GM21528 (cell line): ENCODE data around the gene GABRR2.
"Not testable (repeated sequence)": the region's sequence is repeated elsewhere in the genome, so short reads cannot be mapped to it uniquely, and the experiment has no call there.

ENCODE experiments used
- ATAC-seq: cut with Tn5 transposase; IDR thresholded peaks from one replicate; pipeline ENCODE4 v1.9.1; 2021; ENCODE audit warnings: mild to moderate bottlenecking, moderate library complexity; ENCODE audit not compliant: unreplicated experiment, low FRiP score

Gene GABRR2

GRCh38 chr6:89264296-89264695 is 50.8 kb downstream of the GABRR2 start:
- no peak for ATAC-seq

- ATAC-seq, result no peak
Observed at GRCh38 chr6:89260832-89261231, 54.3 kb downstream of the GABRR2 start.

GRCh38 chr6:89260310-89260709 is 54.8 kb downstream of the GABRR2 start:
- ATAC-seq, result no peak

- no peak for ATAC-seq
Observed at GRCh38 chr6:89258912-89259311, 56.2 kb downstream of the GABRR2 start.

- ATAC-seq, result no peak
Observed at GRCh38 chr6:89257781-89258180, 57.3 kb downstream of the GABRR2 start.

GRCh38 chr6:89257346-89257745 is 57.8 kb downstream of the GABRR2 start:
- ATAC-seq, result no peak

- no peak for ATAC-seq
Observed at GRCh38 chr6:89255417-89255816, 59.7 kb downstream of the GABRR2 start.

GRCh38 chr6:89254569-89254968 is 60.5 kb downstream of the GABRR2 start:
- no peak for ATAC-seq

GRCh38 chr6:89252907-89253306 is 62.2 kb downstream of the GABRR2 start:
- no peak for ATAC-seq

GRCh38 chr6:89251976-89252375 is 63.1 kb downstream of the GABRR2 start:
- ATAC-seq, result no peak

GRCh38 chr6:89251170-89251569 is 63.9 kb downstream of the GABRR2 start:
- ATAC-seq, result no peak

- ATAC-seq, result no peak
Observed at GRCh38 chr6:89250239-89250638, 64.9 kb downstream of the GABRR2 start.

- ATAC-seq, result no peak
Observed at GRCh38 chr6:89244241-89244985, 70.7 kb downstream of the GABRR2 start.

- ATAC-seq, result no peak
Observed at GRCh38 chr6:89243331-89243629, 71.8 kb downstream of the GABRR2 start.

GRCh38 chr6:89242574-89243330 is 72.3 kb downstream of the GABRR2 start:
- ATAC-seq, result no peak

GRCh38 chr6:89239338-89239737 is 75.8 kb downstream of the GABRR2 start:
- ATAC-seq, result no peak

GRCh38 chr6:89237158-89237557 is 77.9 kb downstream of the GABRR2 start:
- ATAC-seq, result no peak

GRCh38 chr6:89233605-89234004 is 81.5 kb downstream of the GABRR2 start:
- ATAC-seq, result not testable (repeated sequence)

- ATAC-seq, result no peak
Observed at GRCh38 chr6:89222712-89223039, 92.4 kb downstream of the GABRR2 start.

GRCh38 chr6:89221971-89222711 is 93.0 kb downstream of the GABRR2 start:
- no peak for ATAC-seq

GRCh38 chr6:89221129-89221528 is 94.0 kb downstream of the GABRR2 start:
- ATAC-seq, result no peak
